ENCODE measurements around the gene ANTXRL. TPM values are rescaled to one million over a fixed set of nuclear protein-coding genes. Genes with fewer than 3 reads are reported as not detected.
"Not testable (repeated sequence)": the region's sequence is repeated elsewhere in the genome, so short reads cannot be mapped to it uniquely, and the experiment has no call there.

The ANTXRL gene
- total RNA-seq, 1 donor from 2014 or later, result not detected

GRCh38 chr10:46315071-46315860, 28.5 kb downstream of the ANTXRL start:
- intact Hi-C loops (cut with micrococcal nuclease), result not testable (repeated sequence)

DNA sequence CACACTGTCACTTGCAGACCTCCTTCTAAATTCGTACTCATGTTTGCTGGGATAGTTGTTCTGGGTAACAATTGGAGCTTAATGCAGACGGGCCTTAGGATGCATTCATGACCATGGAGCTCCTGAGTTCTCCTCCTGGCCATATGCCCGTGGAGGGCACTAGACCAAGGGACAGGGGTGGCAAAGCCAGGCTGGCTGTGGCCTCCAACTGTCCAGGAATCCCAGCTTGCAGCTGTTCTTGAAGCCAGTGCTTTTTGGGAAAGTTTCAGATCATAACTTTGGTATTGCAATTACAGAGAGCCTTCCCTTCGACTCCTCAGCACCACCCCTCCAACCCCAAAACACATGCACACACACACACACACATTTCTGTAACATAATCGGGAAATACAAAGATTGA, 30.6 kb downstream of the ANTXRL start:
- no peak overlapping the region for H3K27ac Mint-ChIP-seq

More at GRCh38 chr10:46315071-46315860, 28.5 kb downstream of the ANTXRL start:
- H3K4me3 Mint-ChIP-seq (ENCODE audit: low read depth); H3K27ac Mint-ChIP-seq; H3K4me1 Mint-ChIP-seq (ENCODE audit: low read depth); H3K36me3 Mint-ChIP-seq (ENCODE audit: low read depth); H3K9me3 Mint-ChIP-seq; H3K27me3 Mint-ChIP-seq (ENCODE audit: low read depth); DNase-seq (ENCODE audit: low spot score): not testable (repeated sequence)

GRCh38 chr10:46317889-46318288, 31.1 kb downstream of the ANTXRL start:
- Mint-ChIP-seq H3K4me3 (ENCODE audit: low read depth) (no peak overlapping the region), H3K9me3 (no peaks in the 10 kb centered on the region), H3K4me1 (ENCODE audit: low read depth) (no peaks in the 10 kb centered on the region), H3K27ac (no peak overlapping the region), H3K27me3 (ENCODE audit: low read depth) (peaks cover 10% of the 10 kb centered on the region), H3K36me3 (ENCODE audit: low read depth) (no peaks in the 10 kb centered on the region)
- intact Hi-C loops (cut with micrococcal nuclease), result no loop called here
- DNase-seq (ENCODE audit: low spot score), result no peak

More for the DNA sequence above, 30.6 kb downstream of the ANTXRL start:
- Mint-ChIP-seq H3K4me3 (ENCODE audit: low read depth) (no peak overlapping the region), H3K27me3 (ENCODE audit: low read depth) (peaks cover 9% of the 10 kb centered on the region), H3K36me3 (ENCODE audit: low read depth) (no peaks in the 10 kb centered on the region), H3K9me3 (no peaks in the 10 kb centered on the region), H3K4me1 (ENCODE audit: low read depth) (no peaks in the 10 kb centered on the region)
- intact Hi-C loops (cut with micrococcal nuclease), result no loop called here
- no peak for DNase-seq (ENCODE audit: low spot score)

DNA sequence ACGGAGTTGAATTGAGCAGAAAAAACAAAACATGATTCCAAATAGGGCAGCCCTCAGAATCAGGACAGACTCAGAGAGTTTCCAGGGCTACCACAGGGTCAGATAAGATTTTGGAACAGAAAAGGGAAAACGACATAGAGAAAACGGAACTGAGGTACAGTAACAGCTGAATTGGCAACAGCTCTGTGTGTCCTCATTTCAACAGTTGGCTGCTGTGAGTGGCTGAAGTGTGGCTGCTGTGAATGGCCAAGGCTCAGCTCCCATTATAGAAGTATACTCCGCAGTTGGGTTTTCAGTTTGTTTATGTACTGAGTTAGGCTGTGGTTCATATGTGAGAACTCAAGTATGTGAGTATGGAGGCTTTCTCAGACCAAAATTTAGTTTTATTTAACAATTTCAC, 32.0 kb downstream of the ANTXRL start:
- intact Hi-C loops (cut with micrococcal nuclease), result no loop called here
- Mint-ChIP-seq H3K9me3 (no peaks in the 10 kb centered on the region), H3K4me1 (ENCODE audit: low read depth) (no peaks in the 10 kb centered on the region), H3K27me3 (ENCODE audit: low read depth) (peaks cover 13% of the 10 kb centered on the region), H3K4me3 (ENCODE audit: low read depth) (no peak overlapping the region), H3K36me3 (ENCODE audit: low read depth) (no peaks in the 10 kb centered on the region), H3K27ac (no peak overlapping the region)
- no peak for DNase-seq (ENCODE audit: low spot score)

DNA sequence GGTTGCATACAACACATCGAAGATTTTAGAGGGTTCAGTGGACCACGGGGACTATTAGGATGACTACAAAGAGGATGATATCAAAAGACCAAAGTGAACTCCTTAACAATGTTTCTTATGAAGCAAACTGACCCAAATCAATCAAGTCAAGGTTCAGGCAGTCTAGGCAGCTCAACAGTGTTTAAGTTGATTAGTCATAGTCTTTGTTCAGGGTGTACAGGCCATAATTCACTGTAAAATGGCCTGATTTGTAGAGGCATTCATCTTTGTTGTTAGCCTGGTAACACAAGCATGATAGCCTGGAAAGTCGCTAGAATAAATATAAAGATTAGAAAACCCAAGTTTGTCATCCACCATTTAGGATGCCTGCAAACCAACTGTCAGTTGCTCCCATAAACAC, 32.6 kb downstream of the ANTXRL start:
- no peaks in the 10 kb centered on the region for H3K4me1 Mint-ChIP-seq (ENCODE audit: low read depth)
- no peak overlapping the region for H3K27ac Mint-ChIP-seq
- no peaks in the 10 kb centered on the region for H3K36me3 Mint-ChIP-seq (ENCODE audit: low read depth)
- H3K9me3 Mint-ChIP-seq, result no peaks in the 10 kb centered on the region
- H3K27me3 Mint-ChIP-seq (ENCODE audit: low read depth), result peaks cover 13% of the 10 kb centered on the region
- DNase-seq (ENCODE audit: low spot score), result no peak
- intact Hi-C loops (cut with micrococcal nuclease), result no loop called here
- no peak overlapping the region for H3K4me3 Mint-ChIP-seq (ENCODE audit: low read depth)

DNA sequence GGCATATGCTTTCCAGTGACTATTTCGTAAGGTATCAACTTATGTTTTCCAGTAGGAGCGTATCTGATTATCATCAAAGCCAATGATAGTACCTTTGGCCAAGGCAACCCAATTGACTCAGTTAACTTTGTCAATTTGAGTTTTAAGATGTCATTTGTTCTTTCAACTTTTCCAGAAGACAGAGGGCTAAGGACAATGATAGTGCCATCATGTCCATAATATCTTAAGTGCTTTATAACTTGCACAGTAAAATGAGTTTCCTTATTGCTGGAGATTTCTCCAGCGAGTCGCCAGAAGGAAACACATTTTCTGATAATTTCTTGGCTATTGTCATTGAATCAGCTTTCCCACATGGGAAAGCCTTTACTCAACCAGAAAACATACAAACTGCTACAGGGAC, 35.0 kb downstream of the ANTXRL start:
- Mint-ChIP-seq H3K9me3 (no peaks in the 10 kb centered on the region), H3K4me1 (ENCODE audit: low read depth) (no peaks in the 10 kb centered on the region), H3K36me3 (ENCODE audit: low read depth) (no peaks in the 10 kb centered on the region), H3K27me3 (ENCODE audit: low read depth) (peaks cover 13% of the 10 kb centered on the region), H3K27ac (no peak overlapping the region), H3K4me3 (ENCODE audit: low read depth) (no peak overlapping the region)
- DNase-seq (ENCODE audit: low spot score), result no peak
- intact Hi-C loops (cut with micrococcal nuclease), result no loop called here

DNA sequence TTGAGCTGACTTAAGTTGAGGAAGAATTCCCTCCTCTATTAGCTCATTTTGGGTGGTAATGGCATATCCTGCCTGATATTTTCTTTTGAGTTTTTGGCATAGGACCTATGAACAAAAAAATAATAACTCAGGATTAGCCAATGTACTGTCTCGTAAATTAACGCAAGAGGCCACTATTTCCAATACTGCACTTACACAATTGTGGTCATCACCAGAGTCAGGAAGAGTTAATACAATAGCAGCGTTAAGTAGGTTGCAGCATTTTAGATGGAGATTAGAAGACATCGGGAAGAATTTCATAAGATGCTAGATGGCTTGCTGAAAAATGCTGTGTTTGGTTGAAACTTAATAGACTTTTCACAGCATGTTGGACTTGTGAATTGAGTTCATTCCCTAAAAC, 36.4 kb downstream of the ANTXRL start:
- H3K36me3 Mint-ChIP-seq (ENCODE audit: low read depth), result no peaks in the 10 kb centered on the region
- DNase-seq (ENCODE audit: low spot score), result no peak
- no peak overlapping the region for H3K4me3 Mint-ChIP-seq (ENCODE audit: low read depth)
- H3K9me3 Mint-ChIP-seq, result no peaks in the 10 kb centered on the region
- no peaks in the 10 kb centered on the region for H3K4me1 Mint-ChIP-seq (ENCODE audit: low read depth)
- no peak overlapping the region for H3K27ac Mint-ChIP-seq
- H3K27me3 Mint-ChIP-seq (ENCODE audit: low read depth), result peaks cover 13% of the 10 kb centered on the region
- intact Hi-C loops (cut with micrococcal nuclease), result no loop called here

GRCh38 chr10:46325021-46325420, 38.2 kb downstream of the ANTXRL start:
- DNase-seq (ENCODE audit: low spot score), result no peak
- no peak overlapping the region for H3K27ac Mint-ChIP-seq
- no peaks in the 10 kb centered on the region for H3K36me3 Mint-ChIP-seq (ENCODE audit: low read depth)
- no peaks in the 10 kb centered on the region for H3K4me1 Mint-ChIP-seq (ENCODE audit: low read depth)
- no peak overlapping the region for H3K4me3 Mint-ChIP-seq (ENCODE audit: low read depth)
- intact Hi-C loops (cut with micrococcal nuclease), result no loop called here
- no peaks in the 10 kb centered on the region for H3K9me3 Mint-ChIP-seq
- peaks cover 7% of the 10 kb centered on the region for H3K27me3 Mint-ChIP-seq (ENCODE audit: low read depth)

- intact Hi-C loops (cut with micrococcal nuclease), result no loop called here
- Mint-ChIP-seq H3K4me1 (ENCODE audit: low read depth) (no peaks in the 10 kb centered on the region), H3K9me3 (no peaks in the 10 kb centered on the region), H3K36me3 (ENCODE audit: low read depth) (no peaks in the 10 kb centered on the region), H3K27ac (no peak overlapping the region), H3K4me3 (ENCODE audit: low read depth) (no peak overlapping the region), H3K27me3 (ENCODE audit: low read depth) (peaks cover 7% of the 10 kb centered on the region)
- DNase-seq (ENCODE audit: low spot score), result no peak
These were observed 39.3 kb downstream of the ANTXRL start for GRCh38 chr10:46326066-46326465.

GRCh38 chr10:46326971-46327370, 40.2 kb downstream of the ANTXRL start:
- H3K4me3 Mint-ChIP-seq (ENCODE audit: low read depth), result no peak overlapping the region
- H3K36me3 Mint-ChIP-seq (ENCODE audit: low read depth), result no peaks in the 10 kb centered on the region
- H3K9me3 Mint-ChIP-seq, result no peaks in the 10 kb centered on the region
- no peaks in the 10 kb centered on the region for H3K4me1 Mint-ChIP-seq (ENCODE audit: low read depth)
- intact Hi-C loops (cut with micrococcal nuclease), result no loop called here
- peaks cover 4% of the 10 kb centered on the region for H3K27me3 Mint-ChIP-seq (ENCODE audit: low read depth)
- DNase-seq (ENCODE audit: low spot score), result no peak
- no peak overlapping the region for H3K27ac Mint-ChIP-seq

- peaks cover 4% of the 10 kb centered on the region for H3K27me3 Mint-ChIP-seq (ENCODE audit: low read depth)
- H3K36me3 Mint-ChIP-seq (ENCODE audit: low read depth), result no peaks in the 10 kb centered on the region
- H3K9me3 Mint-ChIP-seq, result no peaks in the 10 kb centered on the region
- no peak for DNase-seq (ENCODE audit: low spot score)
- H3K4me1 Mint-ChIP-seq (ENCODE audit: low read depth), result no peaks in the 10 kb centered on the region
- no peak overlapping the region for H3K4me3 Mint-ChIP-seq (ENCODE audit: low read depth)
- no peak overlapping the region for H3K27ac Mint-ChIP-seq
- intact Hi-C loops (cut with micrococcal nuclease), result no loop called here
These were observed 40.9 kb downstream of the ANTXRL start for GRCh38 chr10:46327685-46328084.

GRCh38 chr10:46328853-46329689, 42.3 kb downstream of the ANTXRL start:
- Mint-ChIP-seq H3K27ac (no peak overlapping the region), H3K27me3 (ENCODE audit: low read depth) (no peaks in the 10 kb centered on the region), H3K36me3 (ENCODE audit: low read depth) (no peaks in the 10 kb centered on the region), H3K4me3 (ENCODE audit: low read depth) (no peak overlapping the region), H3K9me3 (no peaks in the 10 kb centered on the region), H3K4me1 (ENCODE audit: low read depth) (no peaks in the 10 kb centered on the region)
- no peak for DNase-seq (ENCODE audit: low spot score)
- intact Hi-C loops (cut with micrococcal nuclease), result no loop called here

GRCh38 chr10:46329690-46330016, 42.9 kb downstream of the ANTXRL start:
- no peaks in the 10 kb centered on the region for H3K4me1 Mint-ChIP-seq (ENCODE audit: low read depth)
- no peaks in the 10 kb centered on the region for H3K9me3 Mint-ChIP-seq
- no peaks in the 10 kb centered on the region for H3K36me3 Mint-ChIP-seq (ENCODE audit: low read depth)
- intact Hi-C loops (cut with micrococcal nuclease), result no loop called here
- no peak overlapping the region for H3K27ac Mint-ChIP-seq
- no peak overlapping the region for H3K4me3 Mint-ChIP-seq (ENCODE audit: low read depth)
- DNase-seq (ENCODE audit: low spot score), result no peak
- H3K27me3 Mint-ChIP-seq (ENCODE audit: low read depth), result no peaks in the 10 kb centered on the region
